ENCODE results near the gene SRP68. TPM values are rescaled to one million over a fixed set of nuclear protein-coding genes. Genes with fewer than 3 reads are reported as not detected.

Gene SRP68
- total RNA-seq, 1 experiment from 2014 or later: 90.7 TPM

DNA sequence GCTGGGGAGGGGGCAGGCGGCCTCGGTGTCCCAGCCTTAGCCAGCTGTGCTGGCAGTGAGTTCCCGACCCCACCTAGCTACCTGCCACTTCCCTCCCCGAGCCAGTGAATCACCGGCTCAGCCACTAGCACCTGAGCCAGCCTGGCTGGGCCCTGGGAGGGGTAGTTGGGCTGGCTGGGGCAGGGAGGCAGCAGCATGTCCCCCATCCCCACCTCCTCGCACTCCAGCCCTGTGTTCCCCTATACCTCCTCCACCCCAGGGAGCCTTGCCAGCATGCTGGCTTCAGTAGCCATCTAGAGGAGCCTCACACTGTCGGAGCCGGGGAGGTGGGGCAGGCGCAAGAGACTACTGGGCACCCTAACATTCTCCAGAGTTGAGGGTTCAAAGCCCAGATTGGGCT lies 48.0 kb downstream of the SRP68 start:
- POLR2A ChIA-PET: no interaction called here
- no peaks in the 10 kb centered on the region for H3K27me3 Mint-ChIP-seq (ENCODE audit: low read depth)
- H3K4me3 Mint-ChIP-seq: no peak overlapping the region
- CTCF ChIA-PET: interaction anchor here (0.7 to 1.5 kb wide), 3 partner anchors 10 to 19 kb away, joined by 3 to 9 read pairs (median 3); no protein-coding TSS in a partner anchor
- no peak for TF ChIP-seq HMGA2 (CRISPR knock-in tag; IDR thresholded peaks at IDR 0.05)
- TF ChIP-seq FOXP1 (CRISPR knock-in tag; IDR thresholded peaks at IDR 0.05; ENCODE audit: borderline replicate concordance): no peak
- TF ChIP-seq TP53 (CRISPR knock-in tag; IDR thresholded peaks at IDR 0.05): no peak
- TF ChIP-seq CREM (CRISPR knock-in tag; IDR thresholded peaks at IDR 0.05): no peak
- H3K36me3 Mint-ChIP-seq: no peaks in the 10 kb centered on the region
- ATAC-seq: no peak
- no peak overlapping the region for H3K27ac Mint-ChIP-seq
- peaks cover 12% of the 10 kb centered on the region for H3K4me1 Mint-ChIP-seq
- no peaks in the 10 kb centered on the region for H3K9me3 Mint-ChIP-seq
- DNase-seq (ENCODE audit: low spot score): no peak

DNA sequence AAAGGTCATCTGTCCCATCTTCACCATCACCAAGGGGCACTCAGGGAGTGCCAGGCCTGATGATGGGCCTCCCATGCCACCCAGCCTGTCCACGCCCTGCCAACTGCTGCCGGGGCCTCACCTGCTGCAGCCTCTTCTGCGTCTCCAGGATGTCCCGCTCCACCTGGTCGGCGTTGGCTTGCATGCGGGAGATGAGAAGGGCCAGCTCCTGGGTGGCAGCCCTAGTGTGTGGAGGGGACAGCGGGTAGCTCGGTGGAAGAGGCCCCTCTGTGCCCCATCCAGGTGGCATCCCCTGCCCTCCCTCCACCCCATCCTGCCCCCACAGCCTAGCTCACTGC lies 48.4 kb downstream of the SRP68 start:
- CTCF ChIA-PET: interaction anchor here (0.7 to 1.5 kb wide), 3 partner anchors 10 to 19 kb away, joined by 3 to 9 read pairs (median 3); no protein-coding TSS in a partner anchor
- POLR2A ChIA-PET: no interaction called here
- Mint-ChIP-seq H3K4me1 (peaks cover 8% of the 10 kb centered on the region), H3K4me3 (no peak overlapping the region), H3K9me3 (no peaks in the 10 kb centered on the region), H3K36me3 (no peaks in the 10 kb centered on the region), H3K27ac (no peak overlapping the region), H3K27me3 (ENCODE audit: low read depth) (no peaks in the 10 kb centered on the region)
- ATAC-seq: no peak
- no peak for DNase-seq (ENCODE audit: low spot score)
- no peak for TF ChIP-seq NR3C1 (CRISPR knock-in tag; conservative IDR thresholded peaks at IDR 0.05; ENCODE audit: low read depth)
- TF ChIP-seq RELA (CRISPR knock-in tag; IDR thresholded peaks at IDR 0.05; ENCODE audit: borderline replicate concordance): no peak
- TF ChIP-seq, protein P1, sequence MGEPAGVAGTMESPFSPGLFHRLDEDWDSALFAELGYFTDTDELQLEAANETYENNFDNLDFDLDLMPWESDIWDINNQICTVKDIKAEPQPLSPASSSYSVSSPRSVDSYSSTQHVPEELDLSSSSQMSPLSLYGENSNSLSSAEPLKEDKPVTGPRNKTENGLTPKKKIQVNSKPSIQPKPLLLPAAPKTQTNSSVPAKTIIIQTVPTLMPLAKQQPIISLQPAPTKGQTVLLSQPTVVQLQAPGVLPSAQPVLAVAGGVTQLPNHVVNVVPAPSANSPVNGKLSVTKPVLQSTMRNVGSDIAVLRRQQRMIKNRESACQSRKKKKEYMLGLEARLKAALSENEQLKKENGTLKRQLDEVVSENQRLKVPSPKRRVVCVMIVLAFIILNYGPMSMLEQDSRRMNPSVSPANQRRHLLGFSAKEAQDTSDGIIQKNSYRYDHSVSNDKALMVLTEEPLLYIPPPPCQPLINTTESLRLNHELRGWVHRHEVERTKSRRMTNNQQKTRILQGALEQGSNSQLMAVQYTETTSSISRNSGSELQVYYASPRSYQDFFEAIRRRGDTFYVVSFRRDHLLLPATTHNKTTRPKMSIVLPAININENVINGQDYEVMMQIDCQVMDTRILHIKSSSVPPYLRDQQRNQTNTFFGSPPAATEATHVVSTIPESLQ (CRISPR knock-in tag; IDR thresholded peaks at IDR 0.05): no peak
- TF ChIP-seq, protein P2, sequence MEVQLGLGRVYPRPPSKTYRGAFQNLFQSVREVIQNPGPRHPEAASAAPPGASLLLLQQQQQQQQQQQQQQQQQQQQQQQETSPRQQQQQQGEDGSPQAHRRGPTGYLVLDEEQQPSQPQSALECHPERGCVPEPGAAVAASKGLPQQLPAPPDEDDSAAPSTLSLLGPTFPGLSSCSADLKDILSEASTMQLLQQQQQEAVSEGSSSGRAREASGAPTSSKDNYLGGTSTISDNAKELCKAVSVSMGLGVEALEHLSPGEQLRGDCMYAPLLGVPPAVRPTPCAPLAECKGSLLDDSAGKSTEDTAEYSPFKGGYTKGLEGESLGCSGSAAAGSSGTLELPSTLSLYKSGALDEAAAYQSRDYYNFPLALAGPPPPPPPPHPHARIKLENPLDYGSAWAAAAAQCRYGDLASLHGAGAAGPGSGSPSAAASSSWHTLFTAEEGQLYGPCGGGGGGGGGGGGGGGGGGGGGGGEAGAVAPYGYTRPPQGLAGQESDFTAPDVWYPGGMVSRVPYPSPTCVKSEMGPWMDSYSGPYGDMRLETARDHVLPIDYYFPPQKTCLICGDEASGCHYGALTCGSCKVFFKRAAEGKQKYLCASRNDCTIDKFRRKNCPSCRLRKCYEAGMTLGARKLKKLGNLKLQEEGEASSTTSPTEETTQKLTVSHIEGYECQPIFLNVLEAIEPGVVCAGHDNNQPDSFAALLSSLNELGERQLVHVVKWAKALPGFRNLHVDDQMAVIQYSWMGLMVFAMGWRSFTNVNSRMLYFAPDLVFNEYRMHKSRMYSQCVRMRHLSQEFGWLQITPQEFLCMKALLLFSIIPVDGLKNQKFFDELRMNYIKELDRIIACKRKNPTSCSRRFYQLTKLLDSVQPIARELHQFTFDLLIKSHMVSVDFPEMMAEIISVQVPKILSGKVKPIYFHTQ (CRISPR knock-in tag; IDR thresholded peaks at IDR 0.05): no peak
- TF ChIP-seq, protein P3, sequence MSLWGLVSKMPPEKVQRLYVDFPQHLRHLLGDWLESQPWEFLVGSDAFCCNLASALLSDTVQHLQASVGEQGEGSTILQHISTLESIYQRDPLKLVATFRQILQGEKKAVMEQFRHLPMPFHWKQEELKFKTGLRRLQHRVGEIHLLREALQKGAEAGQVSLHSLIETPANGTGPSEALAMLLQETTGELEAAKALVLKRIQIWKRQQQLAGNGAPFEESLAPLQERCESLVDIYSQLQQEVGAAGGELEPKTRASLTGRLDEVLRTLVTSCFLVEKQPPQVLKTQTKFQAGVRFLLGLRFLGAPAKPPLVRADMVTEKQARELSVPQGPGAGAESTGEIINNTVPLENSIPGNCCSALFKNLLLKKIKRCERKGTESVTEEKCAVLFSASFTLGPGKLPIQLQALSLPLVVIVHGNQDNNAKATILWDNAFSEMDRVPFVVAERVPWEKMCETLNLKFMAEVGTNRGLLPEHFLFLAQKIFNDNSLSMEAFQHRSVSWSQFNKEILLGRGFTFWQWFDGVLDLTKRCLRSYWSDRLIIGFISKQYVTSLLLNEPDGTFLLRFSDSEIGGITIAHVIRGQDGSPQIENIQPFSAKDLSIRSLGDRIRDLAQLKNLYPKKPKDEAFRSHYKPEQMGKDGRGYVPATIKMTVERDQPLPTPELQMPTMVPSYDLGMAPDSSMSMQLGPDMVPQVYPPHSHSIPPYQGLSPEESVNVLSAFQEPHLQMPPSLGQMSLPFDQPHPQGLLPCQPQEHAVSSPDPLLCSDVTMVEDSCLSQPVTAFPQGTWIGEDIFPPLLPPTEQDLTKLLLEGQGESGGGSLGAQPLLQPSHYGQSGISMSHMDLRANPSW (CRISPR knock-in tag; conservative IDR thresholded peaks at IDR 0.05; ENCODE audit: low read depth): no peak
- no peak for TF ChIP-seq JAZF1 (CRISPR knock-in tag; IDR thresholded peaks at IDR 0.05)
- TF ChIP-seq GRHL2 (CRISPR knock-in tag; IDR thresholded peaks at IDR 0.05; ENCODE audit: insufficient replicate concordance, severe bottlenecking): no peak
- TF ChIP-seq MYBL2 (CRISPR knock-in tag; IDR thresholded peaks at IDR 0.05): no peak
- TF ChIP-seq, protein P4, sequence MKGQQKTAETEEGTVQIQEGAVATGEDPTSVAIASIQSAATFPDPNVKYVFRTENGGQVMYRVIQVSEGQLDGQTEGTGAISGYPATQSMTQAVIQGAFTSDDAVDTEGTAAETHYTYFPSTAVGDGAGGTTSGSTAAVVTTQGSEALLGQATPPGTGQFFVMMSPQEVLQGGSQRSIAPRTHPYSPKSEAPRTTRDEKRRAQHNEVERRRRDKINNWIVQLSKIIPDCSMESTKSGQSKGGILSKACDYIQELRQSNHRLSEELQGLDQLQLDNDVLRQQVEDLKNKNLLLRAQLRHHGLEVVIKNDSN (CRISPR knock-in tag; IDR thresholded peaks at IDR 0.05): no peak
- TF ChIP-seq, protein P5, sequence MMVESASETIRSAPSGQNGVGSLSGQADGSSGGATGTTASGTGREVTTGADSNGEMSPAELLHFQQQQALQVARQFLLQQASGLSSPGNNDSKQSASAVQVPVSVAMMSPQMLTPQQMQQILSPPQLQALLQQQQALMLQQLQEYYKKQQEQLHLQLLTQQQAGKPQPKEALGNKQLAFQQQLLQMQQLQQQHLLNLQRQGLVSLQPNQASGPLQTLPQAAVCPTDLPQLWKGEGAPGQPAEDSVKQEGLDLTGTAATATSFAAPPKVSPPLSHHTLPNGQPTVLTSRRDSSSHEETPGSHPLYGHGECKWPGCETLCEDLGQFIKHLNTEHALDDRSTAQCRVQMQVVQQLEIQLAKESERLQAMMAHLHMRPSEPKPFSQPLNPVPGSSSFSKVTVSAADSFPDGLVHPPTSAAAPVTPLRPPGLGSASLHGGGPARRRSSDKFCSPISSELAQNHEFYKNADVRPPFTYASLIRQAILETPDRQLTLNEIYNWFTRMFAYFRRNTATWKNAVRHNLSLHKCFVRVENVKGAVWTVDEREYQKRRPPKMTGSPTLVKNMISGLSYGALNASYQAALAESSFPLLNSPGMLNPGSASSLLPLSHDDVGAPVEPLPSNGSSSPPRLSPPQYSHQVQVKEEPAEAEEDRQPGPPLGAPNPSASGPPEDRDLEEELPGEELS (CRISPR knock-in tag; IDR thresholded peaks at IDR 0.05): no peak
- TF ChIP-seq, protein P6, sequence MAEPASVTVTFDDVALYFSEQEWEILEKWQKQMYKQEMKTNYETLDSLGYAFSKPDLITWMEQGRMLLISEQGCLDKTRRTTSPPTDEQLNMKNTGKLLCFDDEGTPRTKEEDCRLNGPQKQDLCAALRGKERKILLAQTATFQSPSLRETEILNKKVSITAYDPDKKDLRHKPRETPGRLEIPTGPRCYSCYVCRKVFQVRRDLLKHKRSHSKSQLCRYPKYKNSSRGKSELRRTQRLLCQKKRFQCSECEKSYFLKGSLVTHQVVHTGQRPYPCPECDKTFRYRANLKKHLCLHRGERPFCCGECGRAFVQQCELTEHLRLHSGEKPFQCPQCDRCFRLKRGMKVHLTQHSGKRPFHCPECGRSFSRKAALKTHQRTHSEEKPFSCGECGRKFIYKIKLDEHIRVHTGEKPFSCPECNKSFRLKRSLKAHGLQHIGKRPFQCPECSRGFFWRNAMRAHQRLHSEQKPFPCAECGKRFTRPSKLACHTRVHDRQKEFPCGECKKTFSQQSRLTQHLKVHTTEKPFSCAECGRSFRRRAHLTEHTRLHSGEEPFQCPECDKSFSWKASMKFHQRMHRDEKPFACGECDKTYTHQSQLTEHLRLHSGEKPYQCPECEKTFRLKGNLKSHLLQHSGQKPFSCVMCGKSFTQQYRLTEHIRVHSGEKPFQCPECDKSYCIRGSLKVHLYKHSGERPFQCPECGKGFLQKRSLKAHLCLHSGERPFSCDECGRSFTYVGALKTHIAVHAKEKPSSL (CRISPR knock-in tag; conservative IDR thresholded peaks at IDR 0.05): no peak
- TF ChIP-seq CBFB (CRISPR knock-in tag; IDR thresholded peaks at IDR 0.05; ENCODE audit: low read depth): no peak
- TF ChIP-seq, protein P7, sequence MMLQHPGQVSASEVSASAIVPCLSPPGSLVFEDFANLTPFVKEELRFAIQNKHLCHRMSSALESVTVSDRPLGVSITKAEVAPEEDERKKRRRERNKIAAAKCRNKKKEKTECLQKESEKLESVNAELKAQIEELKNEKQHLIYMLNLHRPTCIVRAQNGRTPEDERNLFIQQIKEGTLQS (CRISPR knock-in tag; conservative IDR thresholded peaks at IDR 0.05): no peak
- TF ChIP-seq, protein P8, sequence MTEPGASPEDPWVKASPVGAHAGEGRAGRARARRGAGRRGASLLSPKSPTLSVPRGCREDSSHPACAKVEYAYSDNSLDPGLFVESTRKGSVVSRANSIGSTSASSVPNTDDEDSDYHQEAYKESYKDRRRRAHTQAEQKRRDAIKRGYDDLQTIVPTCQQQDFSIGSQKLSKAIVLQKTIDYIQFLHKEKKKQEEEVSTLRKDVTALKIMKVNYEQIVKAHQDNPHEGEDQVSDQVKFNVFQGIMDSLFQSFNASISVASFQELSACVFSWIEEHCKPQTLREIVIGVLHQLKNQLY (CRISPR knock-in tag; IDR thresholded peaks at IDR 0.05): no peak
- TF ChIP-seq MXD4 (CRISPR knock-in tag; IDR thresholded peaks at IDR 0.05; ENCODE audit: borderline replicate concordance): no peak
